Cardiac fibroblast (primary cell): ENCODE data around the gene ATF7IP2.
"Not testable (repeated sequence)": the region's sequence is repeated elsewhere in the genome, so short reads cannot be mapped to it uniquely, and the experiment has no call there.

ENCODE experiments used
- DNase-seq, 2 donors: peaks; one replicate each; pipeline versions ENCODE4 v3.0.0 to v3.0.0-alpha.2; 2010; ENCODE audit warnings: low read depth in 2 of 2
- H3K4me3 ChIP-seq, 2 donors: replicated peaks in 1 of 2; 1 replicate in 1 of 2; 2 replicates in 1 of 2; pipeline ENCODE4 v1.5.1; 2011; ENCODE audit warnings: low read depth in 2 of 2, low read length in 2 of 2, mild to moderate bottlenecking in 2 of 2, moderate library complexity in 1 of 2
- TF ChIP-seq, protein P1 (sequence below): IDR thresholded peaks from one replicate; pipeline ENCODE4 v1.5.1; 2011; ENCODE audit warnings: low read depth, mild to moderate bottlenecking, low read length, inconsistent platforms

Gene ATF7IP2

DNA sequence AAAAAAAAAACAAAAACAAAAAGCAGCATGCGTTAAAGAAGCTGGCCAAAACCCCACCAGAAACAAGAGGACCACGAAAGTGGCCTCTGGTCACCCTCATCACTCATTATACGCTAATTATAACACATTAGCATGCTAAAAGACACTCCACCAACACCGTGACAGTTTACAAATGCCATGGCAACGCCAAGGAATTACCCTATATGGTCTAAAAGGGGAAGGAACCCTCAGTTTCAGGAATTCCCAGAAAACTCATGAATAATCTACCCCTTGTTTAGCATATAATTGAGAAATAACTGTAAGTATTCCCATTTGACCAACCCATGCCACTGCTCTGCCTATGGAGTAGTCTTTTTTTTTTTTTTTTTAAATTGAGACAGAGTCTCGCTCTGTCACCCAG, 116.9 kb downstream of the ATF7IP2 start:
- no peak for DNase-seq
- no peak overlapping the region for H3K4me3 ChIP-seq
- TF ChIP-seq, protein P1, sequence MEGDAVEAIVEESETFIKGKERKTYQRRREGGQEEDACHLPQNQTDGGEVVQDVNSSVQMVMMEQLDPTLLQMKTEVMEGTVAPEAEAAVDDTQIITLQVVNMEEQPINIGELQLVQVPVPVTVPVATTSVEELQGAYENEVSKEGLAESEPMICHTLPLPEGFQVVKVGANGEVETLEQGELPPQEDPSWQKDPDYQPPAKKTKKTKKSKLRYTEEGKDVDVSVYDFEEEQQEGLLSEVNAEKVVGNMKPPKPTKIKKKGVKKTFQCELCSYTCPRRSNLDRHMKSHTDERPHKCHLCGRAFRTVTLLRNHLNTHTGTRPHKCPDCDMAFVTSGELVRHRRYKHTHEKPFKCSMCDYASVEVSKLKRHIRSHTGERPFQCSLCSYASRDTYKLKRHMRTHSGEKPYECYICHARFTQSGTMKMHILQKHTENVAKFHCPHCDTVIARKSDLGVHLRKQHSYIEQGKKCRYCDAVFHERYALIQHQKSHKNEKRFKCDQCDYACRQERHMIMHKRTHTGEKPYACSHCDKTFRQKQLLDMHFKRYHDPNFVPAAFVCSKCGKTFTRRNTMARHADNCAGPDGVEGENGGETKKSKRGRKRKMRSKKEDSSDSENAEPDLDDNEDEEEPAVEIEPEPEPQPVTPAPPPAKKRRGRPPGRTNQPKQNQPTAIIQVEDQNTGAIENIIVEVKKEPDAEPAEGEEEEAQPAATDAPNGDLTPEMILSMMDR: no peak

DNA sequence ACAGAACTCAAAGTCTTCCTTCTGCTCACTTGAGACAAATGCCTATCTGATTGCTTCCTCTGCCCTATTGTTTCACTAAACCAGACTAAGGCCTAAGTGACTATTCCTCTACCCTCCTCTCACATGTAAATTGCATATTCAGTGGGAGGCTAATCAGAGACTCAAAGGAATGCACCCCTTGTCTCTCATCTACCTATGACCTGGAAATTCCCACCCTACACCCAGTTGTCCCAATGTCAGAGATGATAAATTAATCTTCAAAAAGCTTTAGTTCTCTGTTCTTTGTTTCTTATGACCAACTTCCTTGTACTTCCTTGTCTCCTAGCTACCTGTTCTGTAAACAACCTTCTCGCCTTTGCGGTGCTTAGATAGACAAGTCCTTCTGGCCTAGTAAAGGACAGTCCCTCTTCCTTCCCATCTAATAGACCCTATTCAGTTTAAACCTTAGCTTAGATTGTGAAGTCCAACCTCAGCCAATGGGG, 118.6 kb downstream of the ATF7IP2 start:
- H3K4me3 ChIP-seq: no peak overlapping the region
- DNase-seq: no peak
- TF ChIP-seq, protein P1: no peak

DNA sequence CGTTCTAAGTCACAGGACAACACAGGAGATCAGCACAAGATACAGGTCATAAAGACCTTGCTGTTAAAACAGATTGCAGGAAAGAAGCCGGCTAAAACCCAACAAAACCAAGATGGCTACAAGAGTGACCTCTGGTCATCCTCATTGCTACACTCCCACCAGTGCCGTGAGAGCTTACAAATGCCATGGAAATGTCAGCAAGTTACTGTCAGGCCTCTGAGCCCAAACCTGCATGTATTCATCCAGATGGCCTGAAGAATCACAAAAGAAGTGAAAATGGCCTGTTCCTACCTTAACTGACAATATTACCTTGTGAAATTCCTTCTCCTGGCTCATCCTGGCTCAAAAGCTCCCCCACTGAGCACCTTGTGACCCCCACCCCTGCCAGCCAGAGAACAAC, 119.4 kb downstream of the ATF7IP2 start:
- not testable (repeated sequence) for DNase-seq, H3K4me3 ChIP-seq

DNA sequence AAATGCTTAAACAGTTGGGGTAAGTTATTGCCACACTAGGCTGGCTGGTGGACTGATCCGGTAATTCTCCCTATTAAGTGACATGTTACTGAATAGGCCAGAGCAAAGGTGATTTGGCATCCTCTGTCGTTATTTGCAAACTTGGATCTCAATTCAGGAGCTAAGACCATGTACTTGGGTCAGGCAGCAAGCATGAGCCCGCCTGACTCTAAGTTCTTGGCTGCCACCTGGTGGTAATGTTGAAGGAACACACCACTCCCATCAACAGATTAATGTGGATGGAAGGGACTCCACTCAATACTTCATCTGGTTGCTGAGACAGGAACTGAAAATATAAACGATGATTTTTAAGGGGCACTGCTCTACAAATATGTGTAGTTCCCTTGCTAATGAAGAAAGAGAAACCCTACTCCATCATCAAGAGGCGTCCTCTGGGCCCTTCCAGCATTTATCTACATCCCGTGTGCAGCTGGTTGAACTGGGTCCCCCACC, 123.7 kb downstream of the ATF7IP2 start:
- no peak overlapping the region for H3K4me3 ChIP-seq
- peak; percentile 85 to 90 for DNase-seq
- TF ChIP-seq, protein P1: peak; percentile 70

DNA sequence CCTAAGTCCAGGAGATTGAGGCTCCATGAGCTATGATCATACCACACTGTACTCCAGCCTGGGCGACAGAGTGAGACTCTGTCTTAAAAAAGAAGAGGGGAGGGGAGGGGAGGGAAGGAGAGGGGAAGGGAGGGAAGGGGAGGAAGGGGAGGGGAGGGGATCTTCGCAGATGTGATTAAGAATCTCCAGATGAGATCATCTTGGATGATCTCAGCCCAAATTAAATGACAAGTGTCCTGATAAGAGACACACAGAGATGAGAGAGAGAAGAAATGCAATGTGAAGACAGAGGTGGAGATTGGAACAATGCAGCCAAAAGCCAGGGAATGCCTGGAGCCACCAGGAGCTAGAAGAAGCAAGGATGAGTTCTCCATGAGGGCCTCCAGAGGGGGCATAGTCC, 124.4 kb downstream of the ATF7IP2 start:
- H3K4me3 ChIP-seq: no peak overlapping the region
- TF ChIP-seq, protein P1: no peak
- no peak for DNase-seq

DNA sequence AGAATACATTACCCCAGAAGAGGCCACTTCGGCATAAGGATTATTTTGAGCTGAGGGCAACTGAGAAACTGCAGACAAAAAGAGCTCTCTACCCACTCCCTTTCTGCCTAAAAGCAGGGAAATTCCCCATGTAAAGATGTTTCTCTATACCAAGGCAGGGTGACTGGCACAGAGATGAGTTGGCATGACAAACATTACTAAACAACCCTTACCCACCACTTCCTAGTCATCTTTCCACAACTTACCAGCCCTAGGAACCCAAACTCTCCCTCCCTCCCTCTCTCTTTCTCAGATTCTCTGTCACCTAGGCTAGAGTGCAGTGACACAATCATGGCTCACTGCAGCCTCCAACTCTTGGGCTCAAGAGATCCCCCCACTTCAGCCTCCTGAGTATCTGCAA, 126.0 kb downstream of the ATF7IP2 start:
- H3K4me3 ChIP-seq: no peak overlapping the region
- TF ChIP-seq, protein P1: no peak
- DNase-seq: no peak

DNA sequence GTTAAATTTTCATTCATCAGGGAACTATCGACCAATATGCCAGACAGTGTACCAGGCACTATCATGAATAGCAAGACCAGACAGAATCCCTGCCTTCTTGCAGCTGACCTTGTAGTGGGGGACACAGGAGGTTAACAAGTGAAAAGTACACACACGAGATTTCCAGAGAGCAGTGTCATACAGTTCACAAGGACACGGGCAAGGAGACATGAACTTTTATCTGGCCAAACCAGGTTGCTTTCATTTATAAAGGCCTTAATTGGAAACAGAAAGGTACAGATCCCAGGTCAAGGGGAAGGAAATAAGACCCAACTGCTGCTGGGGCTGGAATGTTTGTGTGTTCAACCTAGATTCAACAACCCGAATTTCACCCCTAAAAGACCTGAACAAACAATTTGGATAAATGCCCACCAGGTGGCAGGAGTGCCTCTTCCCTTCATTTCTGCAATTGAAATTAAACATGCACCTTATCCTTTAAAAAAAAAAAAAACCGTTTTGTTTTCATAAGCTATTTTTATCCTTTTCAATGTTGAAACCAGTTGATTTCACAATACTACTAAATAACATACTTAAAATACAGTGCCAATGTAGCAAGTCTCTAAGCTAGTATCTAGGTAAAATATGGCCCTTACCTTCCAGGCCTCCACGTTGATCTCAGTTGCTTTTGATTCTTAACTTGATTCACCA, 128.7 kb downstream of the ATF7IP2 start:
- H3K4me3 ChIP-seq: no peak overlapping the region
- peak; percentile 81 to 83 for DNase-seq
- TF ChIP-seq, protein P1: peak; percentile 47
